Fibroblast of lung (primary cell): Measurements from ENCODE around the gene B4GALT2. TPM values are rescaled to one million over a fixed set of nuclear protein-coding genes. Genes with fewer than 3 reads are reported as not detected.

Experiments
- DNase-seq, 2 donors: peaks; one replicate each; pipeline versions ENCODE4 v3.0.0 to v3.0.0-alpha.2; 2010; ENCODE audit warnings: low read depth in 2 of 2
- H2AFZ ChIP-seq: 2 replicates; pipeline ENCODE4 v1.5.1; 2012; ENCODE audit warnings: low read length, control low read depth, inconsistent platforms
- H3K27ac ChIP-seq: 2 replicates; pipeline ENCODE4 v1.5.1; 2011; ENCODE audit warnings: low read length, control low read depth; ENCODE audit not compliant: insufficient read depth
- H3K27me3 ChIP-seq: 2 replicates; pipeline ENCODE4 v1.5.1; 2011; ENCODE audit warnings: mild to moderate bottlenecking, low read length; ENCODE audit not compliant: control insufficient read depth, insufficient read depth
- H3K36me3 ChIP-seq: 2 replicates; pipeline ENCODE4 v1.5.1; 2011; ENCODE audit warnings: low read length; ENCODE audit not compliant: control insufficient read depth, insufficient read depth
- H3K4me1 ChIP-seq: 2 replicates; pipeline ENCODE4 v1.5.1; 2011; ENCODE audit warnings: low read length; ENCODE audit not compliant: control insufficient read depth, insufficient read depth; ENCODE audit errors: extremely low read depth
- H3K4me2 ChIP-seq: 2 replicates; pipeline ENCODE4 v1.5.1; 2011; ENCODE audit warnings: low read length, control low read depth; ENCODE audit not compliant: insufficient read depth; ENCODE audit errors: extremely low read depth
- H3K4me3 ChIP-seq, 4 experiments: fragments of 200-600 bp in 1 of 4; sonication (generic) in 1 of 4; replicated peaks in 1 of 4; 2 replicates each; pipeline ENCODE4 v1.5.1; 2011 to 2016; ENCODE audit warnings: low read length in 4 of 4, low read depth in 3 of 4, mild to moderate bottlenecking in 3 of 4, control low read depth in 2 of 4, inconsistent platforms in 1 of 4, mixed read lengths in 1 of 4; ENCODE audit not compliant: insufficient read depth in 1 of 4; ENCODE audit errors: control extremely low read depth in 1 of 4
- H3K79me2 ChIP-seq: 2 replicates; pipeline ENCODE4 v1.5.1; 2012; ENCODE audit warnings: mild to moderate bottlenecking, low read length, inconsistent platforms; ENCODE audit not compliant: control insufficient read depth, insufficient read depth
- H3K9ac ChIP-seq: 2 replicates; pipeline ENCODE4 v1.5.1; 2011; ENCODE audit warnings: mild to moderate bottlenecking, low read length, control low read depth; ENCODE audit not compliant: insufficient read depth
- H3K9me3 ChIP-seq: 2 replicates; pipeline ENCODE4 v1.5.1; 2012; ENCODE audit warnings: low read depth, low read length; ENCODE audit not compliant: control insufficient read depth, insufficient read depth
- H4K20me1 ChIP-seq: 2 replicates; pipeline ENCODE4 v1.5.1; 2011; ENCODE audit warnings: low read length; ENCODE audit not compliant: control insufficient read depth, insufficient read depth; ENCODE audit errors: extremely low read depth
- CTCF ChIP-seq, 2 donors: IDR thresholded peaks in 1 of 2; conservative IDR thresholded peaks in 1 of 2; 1 replicate in 1 of 2; 2 replicates in 1 of 2; pipeline ENCODE4 v1.5.1; 2011 to 2012; ENCODE audit warnings: low read length in 2 of 2, control low read depth in 1 of 2, inconsistent platforms in 1 of 2, low read depth in 1 of 2, mild to moderate bottlenecking in 1 of 2
- EZH2 ChIP-seq: IDR thresholded peaks from 2 replicates; pipeline ENCODE4 v1.5.1; 2012; ENCODE audit warnings: low read length, control low read depth, mild to moderate bottlenecking; ENCODE audit errors: missing control alignments
- polyA plus RNA-seq, 2 donors: library from polyadenylated mRNA; depleted of rRNA in 1 of 2; stranded (reverse) in 1 of 2; unstranded in 1 of 2; fragments of >200 nt; gene quantifications; 2 replicates each; pipeline ENCODE4 v1.2.1, GENCODE V29; 2011 to 2012; ENCODE audit warnings: missing spikeins in 1 of 2
- total RNA-seq: library from RNA; depleted of rRNA; stranded (reverse); fragments of >200 nt; gene quantifications from 2 replicates; pipeline ENCODE4 v1.2.1, GENCODE V29; 2014

The B4GALT2 gene
- total and polyA plus RNA-seq, 2 donors (not counting 1 experiment from before 2014, with no cell fraction given): 40.6 to 55.0 TPM

GRCh38 chr1:44021581-44022321 is 42.7 kb downstream of the B4GALT2 start:
- Histone ChIP-seq H4K20me1 (no peaks in the 10 kb centered on the region), H3K36me3 (no peaks in the 10 kb centered on the region), H3K27ac (no peak overlapping the region), H3K4me1 (no peaks in the 10 kb centered on the region), H2AFZ (no peak overlapping the region), H3K9ac (no peak overlapping the region), H3K9me3 (no peaks in the 10 kb centered on the region), H3K4me2 (no peak overlapping the region), H3K4me3 (no peak overlapping the region), H3K79me2 (no peaks in the 10 kb centered on the region), H3K27me3 (no peaks in the 10 kb centered on the region)
- TF ChIP-seq EZH2 (no peak), CTCF (conservative IDR thresholded peaks at IDR 0.05 in 1 of 2, IDR thresholded peaks at IDR 0.05 in 1 of 2; ENCODE audit: low read depth in 1 of 2, low read length in 2 of 2) (no peak)
- no peak for DNase-seq

DNA sequence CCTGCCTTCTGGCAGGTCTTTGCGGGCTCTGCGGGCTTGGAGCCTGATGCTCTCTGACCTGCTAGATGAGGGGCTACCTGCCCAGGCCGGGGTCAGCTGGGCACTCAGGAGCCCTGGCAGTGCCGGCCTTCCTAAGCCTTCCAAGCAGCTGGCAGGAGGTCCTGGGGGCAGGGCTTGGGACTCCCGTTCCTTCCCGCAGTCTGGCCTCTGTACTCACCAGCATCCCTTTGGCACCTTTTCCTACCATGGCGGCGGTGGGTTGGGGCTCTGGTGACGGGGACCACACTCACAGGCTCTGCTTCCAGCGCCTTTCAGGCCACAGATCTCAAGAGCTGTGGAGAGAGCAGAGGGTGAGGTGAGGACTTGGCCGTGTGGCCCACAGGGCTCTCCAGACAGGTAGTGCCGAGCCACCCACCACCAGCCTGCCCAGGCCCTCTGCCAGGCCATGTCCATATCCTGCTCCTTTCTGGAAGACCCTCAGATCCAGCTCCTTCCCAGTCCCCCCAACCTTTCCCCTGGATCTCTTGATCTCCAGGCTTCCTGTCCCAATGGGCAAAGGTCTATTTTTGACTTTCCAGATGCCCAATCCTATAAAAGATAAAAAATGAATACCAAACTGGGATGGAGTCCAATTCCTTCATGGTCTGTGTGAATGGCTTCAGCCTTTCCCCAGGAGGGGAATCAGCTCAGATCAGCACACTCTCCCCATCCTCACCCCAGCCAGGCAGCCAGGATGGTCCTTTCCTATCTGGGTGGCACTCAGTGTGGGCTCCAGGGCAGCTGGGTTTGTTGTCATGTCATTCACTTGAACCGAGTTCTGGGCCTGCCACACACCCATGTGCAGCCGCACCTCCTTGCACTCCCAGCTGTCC is 45.3 kb downstream of the B4GALT2 start:
- H3K4me1 ChIP-seq: no peaks in the 10 kb centered on the region
- H3K4me2 ChIP-seq: no peak overlapping the region
- DNase-seq: no peak
- H3K9ac ChIP-seq: no peak overlapping the region
- H3K27me3 ChIP-seq: no peaks in the 10 kb centered on the region
- no peak overlapping the region for H2AFZ ChIP-seq
- H3K4me3 ChIP-seq: no peak overlapping the region
- no peaks in the 10 kb centered on the region for H3K79me2 ChIP-seq
- H3K36me3 ChIP-seq: no peaks in the 10 kb centered on the region
- no peaks in the 10 kb centered on the region for H4K20me1 ChIP-seq
- TF ChIP-seq EZH2: no peak
- no peak for TF ChIP-seq CTCF (conservative IDR thresholded peaks at IDR 0.05 in 1 of 2, IDR thresholded peaks at IDR 0.05 in 1 of 2; ENCODE audit: low read depth in 1 of 2, low read length in 2 of 2)
- H3K27ac ChIP-seq: no peak overlapping the region
- no peaks in the 10 kb centered on the region for H3K9me3 ChIP-seq

DNA sequence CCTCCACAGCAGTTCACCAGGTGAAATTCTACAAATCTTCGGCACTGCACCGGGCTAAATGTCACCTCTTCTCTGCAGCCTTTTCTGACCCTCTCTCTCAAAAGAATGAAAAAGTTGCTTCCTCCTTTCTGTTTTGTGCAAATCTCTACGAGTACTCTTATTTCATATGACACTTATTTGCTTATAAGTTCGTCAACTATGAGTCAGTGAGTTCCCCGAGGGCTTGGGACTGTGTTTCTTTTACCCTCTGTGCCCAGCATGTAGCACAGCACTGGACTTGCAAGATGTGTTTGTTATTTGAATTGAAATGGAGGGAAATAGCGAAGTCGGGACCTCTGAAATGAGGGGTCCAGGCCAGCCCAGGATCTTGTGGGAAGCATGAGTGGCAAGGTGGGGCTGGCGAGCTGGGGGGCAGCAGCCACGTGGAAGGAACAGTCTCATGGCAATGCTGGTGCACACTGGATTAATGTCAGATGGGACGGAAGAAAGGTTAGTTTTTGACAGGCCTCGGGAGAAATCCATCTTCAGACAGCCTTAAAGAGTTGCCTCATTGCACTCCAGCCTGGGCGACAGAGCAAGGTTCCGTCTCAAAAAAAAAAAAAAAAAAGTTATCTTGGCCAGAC is 46.0 kb downstream of the B4GALT2 start:
- no peak for DNase-seq
- Histone ChIP-seq H3K27me3 (no peaks in the 10 kb centered on the region), H3K4me1 (peaks cover 2% of the 10 kb centered on the region), H3K4me3 (no peak overlapping the region), H3K36me3 (no peaks in the 10 kb centered on the region), H3K9me3 (no peaks in the 10 kb centered on the region), H3K79me2 (no peaks in the 10 kb centered on the region), H3K27ac (no peak overlapping the region), H2AFZ (no peak overlapping the region), H3K9ac (no peak overlapping the region), H3K4me2 (no peak overlapping the region), H4K20me1 (no peaks in the 10 kb centered on the region)
- TF ChIP-seq CTCF (conservative IDR thresholded peaks at IDR 0.05 in 1 of 2, IDR thresholded peaks at IDR 0.05 in 1 of 2; ENCODE audit: low read depth in 1 of 2, low read length in 2 of 2): no peak
- no peak for TF ChIP-seq EZH2
